Breast epithelium (tissue), 3 donors: ENCODE measurements around the gene FAAP100.

Experiments used
- POLR2A ChIP-seq: fragments of 450-650 bp; IDR thresholded peaks from one replicate; pipeline ENCODE4 v1.6.1; 2016; ENCODE audit warnings: antibody characterized with exemption, mild to moderate bottlenecking, moderate library complexity
- TF ChIP-seq, protein P1 (sequence below), 3 donors: fragments of 450-650 bp; IDR thresholded peaks; one replicate each; pipeline ENCODE4 v1.5.1; 2016 to 2017; ENCODE audit warnings: antibody characterized with exemption in 3 of 3, mild to moderate bottlenecking in 3 of 3, moderate library complexity in 3 of 3

DNA sequence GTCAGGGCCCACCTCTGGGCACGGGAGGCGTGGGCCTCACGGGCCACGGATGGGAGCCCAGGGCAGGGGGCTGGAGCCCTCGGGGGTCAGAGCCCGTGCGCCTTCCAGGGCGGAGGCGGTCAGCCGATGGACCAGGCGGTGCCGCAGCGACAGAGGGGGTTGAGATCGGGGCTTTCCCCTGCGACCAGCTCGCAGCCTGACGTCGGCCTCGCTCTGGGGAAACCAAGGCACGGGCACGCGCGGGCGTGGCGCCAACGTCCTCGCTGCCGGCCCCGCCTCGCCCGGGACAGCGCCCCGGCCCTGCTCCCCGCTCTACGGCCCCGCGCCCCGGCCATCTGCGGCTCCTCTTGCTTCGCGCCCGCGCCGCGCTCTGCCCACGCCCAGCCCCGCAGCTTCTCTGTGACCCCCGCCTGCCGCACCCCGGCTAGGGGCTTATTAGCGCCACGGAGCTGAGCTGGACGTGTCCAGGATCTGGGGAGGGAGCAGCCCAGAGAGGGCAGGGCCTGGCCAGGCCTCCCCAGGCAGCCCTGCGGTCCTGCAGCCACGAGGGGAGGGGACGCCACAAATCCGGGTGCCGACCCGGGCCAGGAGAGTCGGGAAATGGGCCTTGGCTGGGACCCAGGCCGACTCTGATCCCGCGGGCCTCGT is 53.1 kb downstream of the FAAP100 start:
- TF ChIP-seq, protein P1, sequence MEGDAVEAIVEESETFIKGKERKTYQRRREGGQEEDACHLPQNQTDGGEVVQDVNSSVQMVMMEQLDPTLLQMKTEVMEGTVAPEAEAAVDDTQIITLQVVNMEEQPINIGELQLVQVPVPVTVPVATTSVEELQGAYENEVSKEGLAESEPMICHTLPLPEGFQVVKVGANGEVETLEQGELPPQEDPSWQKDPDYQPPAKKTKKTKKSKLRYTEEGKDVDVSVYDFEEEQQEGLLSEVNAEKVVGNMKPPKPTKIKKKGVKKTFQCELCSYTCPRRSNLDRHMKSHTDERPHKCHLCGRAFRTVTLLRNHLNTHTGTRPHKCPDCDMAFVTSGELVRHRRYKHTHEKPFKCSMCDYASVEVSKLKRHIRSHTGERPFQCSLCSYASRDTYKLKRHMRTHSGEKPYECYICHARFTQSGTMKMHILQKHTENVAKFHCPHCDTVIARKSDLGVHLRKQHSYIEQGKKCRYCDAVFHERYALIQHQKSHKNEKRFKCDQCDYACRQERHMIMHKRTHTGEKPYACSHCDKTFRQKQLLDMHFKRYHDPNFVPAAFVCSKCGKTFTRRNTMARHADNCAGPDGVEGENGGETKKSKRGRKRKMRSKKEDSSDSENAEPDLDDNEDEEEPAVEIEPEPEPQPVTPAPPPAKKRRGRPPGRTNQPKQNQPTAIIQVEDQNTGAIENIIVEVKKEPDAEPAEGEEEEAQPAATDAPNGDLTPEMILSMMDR (IDR thresholded peaks at IDR 0.05) = no peak
- no peak for TF ChIP-seq POLR2A
